CD4-positive, alpha-beta T cell treated with Interleukin-12 subunit alpha and Interleukin-12 subunit beta, for 1 hour (primary cell): ENCODE results near the gene NSD2.
"Not testable (repeated sequence)": the region's sequence is repeated elsewhere in the genome, so short reads cannot be mapped to it uniquely, and the experiment has no call there.

Source experiments
- DNase-seq: peaks from one replicate; pipeline ENCODE4 v3.0.0-alpha.2; 2020

The NSD2 gene

GRCh38 chr4:1842339-1842895 is 28.8 kb upstream of the NSD2 start:
- DNase-seq: no peak

GRCh38 chr4:1842993-1843448 is 28.2 kb upstream of the NSD2 start:
- no peak for DNase-seq

GRCh38 chr4:1843852-1844251 is 27.3 kb upstream of the NSD2 start:
- no peak for DNase-seq

- DNase-seq: not testable (repeated sequence)
These were observed 26.6 kb upstream of the NSD2 start for GRCh38 chr4:1844618-1845017.

- DNase-seq: no peak
These were observed 24.6 kb upstream of the NSD2 start for GRCh38 chr4:1846580-1846979.

- DNase-seq: no peak
These were observed 20.9 kb upstream of the NSD2 start for GRCh38 chr4:1850276-1850675.

GRCh38 chr4:1851160-1851559 is 20.0 kb upstream of the NSD2 start:
- no peak for DNase-seq

GRCh38 chr4:1851575-1852410 is 19.4 kb upstream of the NSD2 start:
- no peak for DNase-seq

DNA sequence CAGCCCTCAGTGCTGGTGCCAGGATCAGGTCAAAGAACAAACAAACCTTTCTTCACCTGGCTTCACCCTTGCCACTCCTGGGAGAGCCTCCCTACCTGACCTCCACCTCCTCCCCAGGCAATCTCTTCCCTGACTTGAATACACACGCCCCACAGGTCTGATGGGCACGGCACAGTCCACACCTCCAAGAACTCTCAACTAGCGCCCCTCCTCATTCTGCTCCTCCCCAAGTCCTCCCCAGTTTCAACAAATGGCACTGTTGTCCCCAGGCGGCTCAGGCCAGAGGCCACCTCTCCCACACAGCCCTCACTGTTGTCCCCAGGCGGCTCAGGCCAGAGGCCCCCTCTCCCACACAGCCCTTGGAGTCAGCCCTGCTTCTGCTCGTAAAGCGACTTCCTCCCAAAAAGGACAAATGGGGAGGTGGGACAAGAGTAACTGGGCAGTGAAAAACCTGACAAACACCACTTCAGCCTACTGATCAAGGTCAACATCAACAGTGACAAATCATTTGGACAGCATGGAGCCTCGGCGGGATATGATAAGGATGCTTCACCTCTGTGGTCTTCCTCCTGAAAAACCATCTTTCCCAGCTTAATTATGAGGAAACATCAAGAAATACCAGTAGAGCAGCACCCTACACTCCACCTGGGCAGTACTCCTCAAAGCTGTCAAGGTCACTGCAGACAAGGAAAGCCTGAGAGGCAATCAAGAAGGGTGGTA is 18.1 kb upstream of the NSD2 start:
- no peak for DNase-seq

DNA sequence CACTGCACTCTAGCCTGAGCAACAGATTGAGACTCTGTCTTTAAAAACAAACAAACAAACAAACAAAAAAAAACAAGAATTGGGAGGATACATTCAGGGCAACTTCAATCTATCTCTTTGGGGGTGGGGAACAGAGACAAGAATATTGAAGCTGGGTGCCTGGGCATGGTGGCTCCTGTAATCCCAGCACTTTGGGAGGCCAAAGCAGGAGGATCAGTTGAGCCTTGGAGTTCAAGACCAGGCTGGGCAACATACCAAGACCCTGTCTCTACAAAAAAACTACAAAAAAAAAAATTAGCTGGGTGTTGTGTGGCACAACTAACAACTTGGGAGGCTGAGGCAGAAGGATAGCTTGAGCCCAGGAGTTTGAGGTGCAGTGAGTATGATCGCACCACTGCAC is 16.4 kb upstream of the NSD2 start:
- DNase-seq: no peak

DNA sequence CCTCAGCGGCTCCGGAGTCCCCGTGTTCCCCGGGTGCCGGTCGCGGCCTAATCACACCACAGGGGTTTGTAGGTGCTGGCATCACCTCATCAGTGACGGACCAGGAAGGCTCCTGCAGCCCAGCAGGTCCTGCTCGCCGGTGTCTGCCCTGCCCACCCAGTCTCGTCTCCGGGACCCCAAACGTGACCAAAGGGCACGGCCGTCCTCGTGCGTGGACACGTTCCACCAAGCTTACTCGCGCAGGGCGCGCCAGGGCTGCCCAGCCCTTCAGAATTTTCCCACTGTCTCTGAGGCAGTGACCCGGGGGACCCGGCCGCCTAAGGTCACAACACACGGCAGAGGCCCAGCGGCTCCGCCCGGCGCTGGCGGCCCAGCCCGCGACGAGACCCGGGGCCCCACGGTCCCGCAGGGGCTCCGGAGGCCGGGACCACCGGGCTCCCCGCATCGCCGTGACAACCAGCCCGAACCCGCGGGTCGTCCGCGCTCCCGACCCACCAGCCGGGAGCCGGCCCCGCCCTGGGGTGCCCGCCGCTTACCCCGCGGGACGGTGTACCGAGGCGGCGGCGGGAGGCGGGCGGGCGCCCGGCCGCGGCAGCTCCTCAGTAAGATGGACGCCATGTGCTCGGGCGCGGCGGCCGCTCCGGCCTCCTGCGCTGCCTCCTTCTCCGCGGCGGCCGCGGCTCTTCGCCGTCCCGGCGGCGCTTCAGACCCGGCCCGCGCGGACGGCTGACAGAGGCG is 15.7 kb upstream of the NSD2 start:
- DNase-seq: peak; percentile 20

- peak; percentile 95 for DNase-seq
These were observed 14.9 kb upstream of the NSD2 start, which contains the start of gene LETM1 for GRCh38 chr4:1856071-1856942. Gene LETM1 (minus strand): TSS chr4:1856156. CDS start chr4:1855950, 206 bp downstream.

GRCh38 chr4:1856943-1857699 is 14.1 kb upstream of the NSD2 start:
- DNase-seq: no peak

GRCh38 chr4:1857931-1858330 is 13.3 kb upstream of the NSD2 start:
- no peak for DNase-seq

- no peak for DNase-seq
These were observed 11.8 kb upstream of the NSD2 start for GRCh38 chr4:1859389-1859753.

GRCh38 chr4:1862055-1862911 is 8.9 kb upstream of the NSD2 start:
- DNase-seq: peak; percentile 18

DNA sequence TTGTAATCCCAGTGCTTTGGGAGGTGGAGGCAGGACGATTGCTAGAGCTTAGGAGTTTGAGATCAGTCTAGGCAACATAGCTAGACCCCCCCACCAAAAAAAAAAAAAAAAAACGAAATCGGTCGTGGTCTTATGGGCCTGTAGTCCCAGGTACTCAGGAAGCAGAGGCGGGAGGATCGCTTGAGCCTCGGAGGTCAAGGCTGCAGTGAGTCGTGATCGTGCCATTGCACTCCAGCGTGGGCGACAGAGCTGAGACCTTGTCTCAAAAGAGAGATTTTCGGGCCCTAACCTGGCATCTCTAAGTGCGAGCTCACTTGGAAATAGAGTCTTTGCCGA is 8.3 kb upstream of the NSD2 start:
- no peak for DNase-seq

DNA sequence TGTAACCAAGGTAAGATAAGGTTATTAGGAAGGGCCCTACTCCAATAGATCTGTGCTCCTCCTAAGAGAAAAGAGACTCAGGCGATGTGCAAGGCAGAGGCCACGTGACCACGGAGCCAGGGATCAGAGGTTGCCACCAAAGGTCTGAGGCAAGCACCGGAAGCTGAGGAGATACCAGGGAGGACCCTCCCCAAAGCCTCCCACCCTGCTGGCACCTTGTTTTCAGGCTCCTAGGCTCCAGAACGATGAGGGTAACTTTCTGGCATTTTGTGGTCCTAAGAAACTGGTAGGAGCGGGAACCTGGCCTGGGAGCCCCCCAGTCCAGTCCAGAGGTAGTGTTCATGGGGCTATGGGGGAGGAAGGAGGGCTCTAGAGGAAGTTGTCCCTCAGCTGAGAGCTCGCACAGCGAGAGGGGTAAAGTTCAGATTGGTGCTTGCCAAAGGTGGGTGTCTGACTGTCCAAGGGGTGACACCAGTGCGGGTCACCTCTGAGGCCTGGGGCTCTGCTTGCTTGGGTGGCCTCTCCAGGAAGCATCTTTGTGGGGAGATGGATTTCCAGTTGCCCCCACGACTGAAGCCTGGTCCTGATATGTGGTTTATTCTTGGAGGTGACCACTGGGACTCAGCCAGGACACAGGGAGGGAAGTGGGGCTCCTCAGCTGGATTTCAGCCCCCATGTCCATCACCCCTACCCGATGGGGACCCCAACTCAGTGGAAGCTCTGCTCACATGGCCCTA is 7.7 kb upstream of the NSD2 start:
- no peak for DNase-seq

GRCh38 chr4:1864076-1865008 is 6.9 kb upstream of the NSD2 start:
- DNase-seq: no peak
